Measurements from ENCODE around the gene PDE3B. TPM values are rescaled to one million over a fixed set of nuclear protein-coding genes. Genes with fewer than 3 reads are reported as not detected.
"Not testable (repeated sequence)": the region's sequence is repeated elsewhere in the genome, so short reads cannot be mapped to it uniquely, and the experiment has no call there.

Gene PDE3B
- total RNA-seq, 4 donors from 2014 or later, result 1.2 to 12.6 (median 2.1) TPM

DNA sequence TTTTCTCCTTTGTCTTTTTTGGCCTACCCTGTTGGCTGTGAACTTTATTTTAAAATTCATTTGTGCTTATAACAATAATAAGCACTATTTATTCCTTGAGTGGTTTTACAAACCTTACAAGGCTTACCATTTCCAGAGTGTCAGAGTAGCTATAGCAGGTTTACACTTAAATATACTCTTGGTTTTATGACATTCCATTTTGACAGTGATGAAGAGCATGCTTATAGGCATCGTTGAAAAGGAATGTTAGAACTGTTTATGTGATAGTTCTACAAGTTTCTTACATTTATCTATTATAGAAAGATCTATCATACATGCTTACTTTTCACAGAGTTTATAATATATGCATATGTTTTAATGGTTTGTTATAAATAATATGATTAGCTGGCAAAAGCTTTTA is 84.1 kb downstream of the PDE3B start:
- Histone ChIP-seq H3K27ac (no peak overlapping the region), H3K36me3 (no peaks in the 10 kb centered on the region), H3K27me3 (no peaks in the 10 kb centered on the region), H3K4me3 (no peak overlapping the region), H3K4me1 (no peaks in the 10 kb centered on the region), H3K9me3 (no peaks in the 10 kb centered on the region)
- intact Hi-C loops (cut with DNase I), result no loop called here
- 11 to 20% methylated on average over 1 of the region's 1 CpG for WGBS, 2 donors
- TF ChIP-seq POLR2A (IDR thresholded peaks at IDR 0.05), result no peak
- TF ChIP-seq, protein P1, sequence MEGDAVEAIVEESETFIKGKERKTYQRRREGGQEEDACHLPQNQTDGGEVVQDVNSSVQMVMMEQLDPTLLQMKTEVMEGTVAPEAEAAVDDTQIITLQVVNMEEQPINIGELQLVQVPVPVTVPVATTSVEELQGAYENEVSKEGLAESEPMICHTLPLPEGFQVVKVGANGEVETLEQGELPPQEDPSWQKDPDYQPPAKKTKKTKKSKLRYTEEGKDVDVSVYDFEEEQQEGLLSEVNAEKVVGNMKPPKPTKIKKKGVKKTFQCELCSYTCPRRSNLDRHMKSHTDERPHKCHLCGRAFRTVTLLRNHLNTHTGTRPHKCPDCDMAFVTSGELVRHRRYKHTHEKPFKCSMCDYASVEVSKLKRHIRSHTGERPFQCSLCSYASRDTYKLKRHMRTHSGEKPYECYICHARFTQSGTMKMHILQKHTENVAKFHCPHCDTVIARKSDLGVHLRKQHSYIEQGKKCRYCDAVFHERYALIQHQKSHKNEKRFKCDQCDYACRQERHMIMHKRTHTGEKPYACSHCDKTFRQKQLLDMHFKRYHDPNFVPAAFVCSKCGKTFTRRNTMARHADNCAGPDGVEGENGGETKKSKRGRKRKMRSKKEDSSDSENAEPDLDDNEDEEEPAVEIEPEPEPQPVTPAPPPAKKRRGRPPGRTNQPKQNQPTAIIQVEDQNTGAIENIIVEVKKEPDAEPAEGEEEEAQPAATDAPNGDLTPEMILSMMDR (IDR thresholded peaks at IDR 0.05), result no peak
- DNase-seq, result no peak

- H3K9me3 ChIP-seq; DNase-seq; H3K36me3 ChIP-seq; H3K27ac ChIP-seq; H3K27me3 ChIP-seq; intact Hi-C loops (cut with DNase I); H3K4me1 ChIP-seq; H3K4me3 ChIP-seq: not testable (repeated sequence)
- 41 to 51% methylated on average over 2 of the region's 2 CpGs for WGBS, 2 donors
Measured at GRCh38 chr11:14740539-14740938, 96.9 kb downstream of the PDE3B start.

DNA sequence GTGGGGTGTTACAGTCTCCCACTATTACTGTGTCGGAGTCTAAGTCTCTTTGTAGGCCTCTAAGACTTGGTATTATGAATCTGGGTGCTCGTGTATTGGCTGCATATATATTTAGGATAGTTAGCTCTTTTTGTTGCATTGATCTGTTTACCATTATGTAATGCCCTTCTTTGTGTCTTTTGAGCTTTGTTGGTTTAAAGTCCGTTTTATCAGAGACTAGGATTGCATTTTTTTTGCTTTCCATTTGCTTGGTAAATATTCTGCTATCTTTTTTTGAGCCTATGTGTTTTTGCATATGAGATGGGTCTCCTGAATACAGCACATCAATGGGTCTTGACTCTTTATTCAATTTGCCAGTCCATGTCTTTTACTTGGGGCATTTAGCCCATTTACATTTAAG is 97.6 kb downstream of the PDE3B start:
- Histone ChIP-seq H3K36me3 (no peaks in the 10 kb centered on the region), H3K27me3 (no peaks in the 10 kb centered on the region), H3K27ac (no peak overlapping the region), H3K4me1 (no peaks in the 10 kb centered on the region), H3K9me3 (no peaks in the 10 kb centered on the region), H3K4me3 (no peak overlapping the region)
- intact Hi-C loops (cut with DNase I), result no loop called here
- no peak for DNase-seq
- no peak for TF ChIP-seq POLR2A (IDR thresholded peaks at IDR 0.05)
- TF ChIP-seq, protein P1 (IDR thresholded peaks at IDR 0.05), result no peak
- 57 to 69% methylated on average over 3 of the region's 3 CpGs for WGBS, 2 donors

DNA sequence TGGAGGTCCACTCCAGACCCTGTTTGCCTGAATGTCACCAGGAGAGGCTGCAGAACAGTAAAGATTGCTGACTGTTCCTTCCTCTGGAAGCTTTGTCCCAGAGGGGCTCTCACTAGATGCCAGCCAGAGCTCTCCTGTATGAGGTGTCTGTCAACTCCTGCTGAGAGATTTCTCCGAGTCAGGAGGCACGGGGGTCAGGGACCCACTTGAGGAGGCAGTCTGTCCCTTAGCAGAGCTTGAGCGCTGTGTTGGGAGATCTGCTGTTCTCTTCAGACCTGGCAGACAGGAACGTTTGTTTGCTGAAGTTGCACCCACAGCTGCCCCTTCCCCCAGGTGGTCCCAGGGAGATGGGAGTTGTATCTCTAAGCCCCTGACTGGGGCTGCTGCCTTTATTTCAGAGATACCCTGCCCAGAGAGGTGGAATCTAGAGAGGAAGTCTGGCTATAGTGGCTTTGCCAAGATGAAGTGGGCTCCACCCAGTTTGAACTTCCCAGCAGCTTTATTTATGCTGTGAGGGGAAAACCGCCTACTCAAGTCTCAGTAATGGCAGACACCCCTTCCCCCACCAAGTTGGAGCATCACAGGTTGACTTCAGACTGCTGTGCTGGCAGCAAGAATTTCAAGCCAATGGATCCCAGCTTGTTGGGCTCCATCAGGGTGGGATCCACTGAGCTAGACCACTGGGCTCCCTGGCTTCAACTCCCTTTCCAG is 99.4 kb downstream of the PDE3B start:
- Histone ChIP-seq H3K4me3 (no peak overlapping the region), H3K36me3 (no peaks in the 10 kb centered on the region), H3K4me1 (no peaks in the 10 kb centered on the region), H3K27me3 (no peaks in the 10 kb centered on the region), H3K9me3 (no peaks in the 10 kb centered on the region), H3K27ac (no peak overlapping the region)
- TF ChIP-seq, protein P1 (IDR thresholded peaks at IDR 0.05), result no peak
- TF ChIP-seq POLR2A (IDR thresholded peaks at IDR 0.05), result no peak
- intact Hi-C loops (cut with DNase I), result no loop called here
- WGBS, 2 donors, result 0% methylated on average over 1 of the region's 5 CpGs; no CpG with 5 or more reads in 1 of the 2 donors
- no peak for DNase-seq

DNA sequence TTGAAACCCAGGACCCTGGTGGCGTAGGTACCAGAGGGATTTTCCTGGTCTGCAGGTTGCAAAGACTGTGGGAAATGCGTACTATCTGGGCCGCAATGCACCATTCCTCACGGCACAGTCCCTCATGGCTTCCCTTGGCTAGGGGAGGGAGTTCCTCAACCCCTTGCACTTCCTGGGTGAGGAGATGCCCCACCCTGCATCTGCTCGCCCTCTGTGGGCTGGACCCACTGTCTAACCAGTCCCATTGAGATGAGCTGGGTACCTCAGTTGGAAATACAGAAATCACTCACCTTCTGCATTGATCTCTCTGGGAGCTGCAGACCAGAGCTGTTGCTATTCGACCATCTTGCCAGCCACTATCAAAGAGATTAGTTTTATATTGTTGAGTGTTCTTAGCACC is 100.1 kb downstream of the PDE3B start:
- intact Hi-C loops (cut with DNase I); DNase-seq: not testable (repeated sequence)

DNA sequence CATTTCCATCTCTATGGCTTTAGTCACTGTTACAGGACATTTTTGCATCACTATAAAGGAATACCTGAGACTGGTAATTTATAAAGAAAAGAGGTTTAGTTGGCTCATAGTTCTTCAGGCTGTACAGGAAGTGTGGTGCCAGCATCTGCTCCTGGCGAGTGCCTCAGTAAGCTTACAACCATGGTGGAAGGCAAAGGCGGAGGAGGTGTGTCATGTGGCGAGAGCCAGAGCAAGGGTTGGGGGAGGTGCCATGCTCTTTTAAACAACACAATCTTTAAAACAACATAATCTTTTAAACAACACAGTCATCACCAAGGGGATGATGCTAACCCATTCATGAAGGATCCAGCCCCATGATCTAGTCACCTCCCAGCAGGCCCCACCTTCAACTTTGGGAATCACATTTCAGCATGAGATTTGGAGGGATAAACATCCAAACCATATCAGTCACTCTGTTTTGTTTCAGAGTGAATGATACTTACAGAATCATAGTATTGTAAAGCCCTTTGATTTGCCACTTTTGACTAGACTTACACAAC is 103.3 kb downstream of the PDE3B start:
- intact Hi-C loops (cut with DNase I), result no loop called here
- no peak overlapping the region for H3K4me3 ChIP-seq
- no peak for TF ChIP-seq POLR2A (IDR thresholded peaks at IDR 0.05)
- 83 to 91% methylated on average over 3 of the region's 3 CpGs for WGBS, 2 donors
- no peak for DNase-seq
- H3K36me3 ChIP-seq, result no peaks in the 10 kb centered on the region
- no peak overlapping the region for H3K27ac ChIP-seq
- no peaks in the 10 kb centered on the region for H3K9me3 ChIP-seq
- H3K4me1 ChIP-seq, result no peaks in the 10 kb centered on the region
- H3K27me3 ChIP-seq, result no peaks in the 10 kb centered on the region

More for the DNA sequence above, 100.1 kb downstream of the PDE3B start:
- H3K27me3 ChIP-seq, H3K4me3 ChIP-seq, H3K36me3 ChIP-seq, H3K27ac ChIP-seq, H3K4me1 ChIP-seq, H3K9me3 ChIP-seq: not testable (repeated sequence)
- 73 to 82% methylated on average over 1 to 6 of the region's 6 CpGs for WGBS, 2 donors
